ENCODE results near the gene CFAP119. TPM values are rescaled to one million over a fixed set of nuclear protein-coding genes. Genes with fewer than 3 reads are reported as not detected.

CFAP119 gene
- total RNA-seq, 1 experiment from 2014 or later, result 11.7 TPM

- Histone ChIP-seq H3K27ac (ENCODE audit: low read depth, low read length, poor library complexity, severe bottlenecking) (peak overlapping the region; percentile 90), H3K4me1 (ENCODE audit: insufficient read depth, low read length, poor library complexity, severe bottlenecking) (peaks cover 4% of the 10 kb centered on the region), H3K4me3 (ENCODE audit: low read depth, low read length, poor library complexity, severe bottlenecking) (peak overlapping the region; percentile 72), H3K9me3 (ENCODE audit: low read depth, low read length, poor library complexity, severe bottlenecking) (no peaks in the 10 kb centered on the region), H3K27me3 (replicated peaks; ENCODE audit: insufficient read depth, low read depth, low read length, poor library complexity) (no peaks in the 10 kb centered on the region), H3K36me3 (ENCODE audit: insufficient read depth, low read length, poor library complexity, severe bottlenecking) (peaks cover 34% of the 10 kb centered on the region)
- peak; percentile 89 for DNase-seq (ENCODE audit: low spot score)
- ChIA-PET POLR2A (ENCODE audit: low non-redundant PET) (interaction anchor here (0.6 to 0.7 kb wide), 3 partner anchors 18 to 106 kb away, joined by 3 to 12 read pairs (median 3); no protein-coding TSS in a partner anchor), CTCF (no interaction called here)
- no TSS peak for BruUV-seq (replicated peaks)
- intact Hi-C loops (cut with micrococcal nuclease; ENCODE audit: unreplicated experiment), result loop anchor here (5.0 kb wide), 1 partner anchor 147 kb away; the partner anchor contains the start of gene FBXL19
- TF ChIP-seq, protein P1, sequence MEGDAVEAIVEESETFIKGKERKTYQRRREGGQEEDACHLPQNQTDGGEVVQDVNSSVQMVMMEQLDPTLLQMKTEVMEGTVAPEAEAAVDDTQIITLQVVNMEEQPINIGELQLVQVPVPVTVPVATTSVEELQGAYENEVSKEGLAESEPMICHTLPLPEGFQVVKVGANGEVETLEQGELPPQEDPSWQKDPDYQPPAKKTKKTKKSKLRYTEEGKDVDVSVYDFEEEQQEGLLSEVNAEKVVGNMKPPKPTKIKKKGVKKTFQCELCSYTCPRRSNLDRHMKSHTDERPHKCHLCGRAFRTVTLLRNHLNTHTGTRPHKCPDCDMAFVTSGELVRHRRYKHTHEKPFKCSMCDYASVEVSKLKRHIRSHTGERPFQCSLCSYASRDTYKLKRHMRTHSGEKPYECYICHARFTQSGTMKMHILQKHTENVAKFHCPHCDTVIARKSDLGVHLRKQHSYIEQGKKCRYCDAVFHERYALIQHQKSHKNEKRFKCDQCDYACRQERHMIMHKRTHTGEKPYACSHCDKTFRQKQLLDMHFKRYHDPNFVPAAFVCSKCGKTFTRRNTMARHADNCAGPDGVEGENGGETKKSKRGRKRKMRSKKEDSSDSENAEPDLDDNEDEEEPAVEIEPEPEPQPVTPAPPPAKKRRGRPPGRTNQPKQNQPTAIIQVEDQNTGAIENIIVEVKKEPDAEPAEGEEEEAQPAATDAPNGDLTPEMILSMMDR (conservative IDR thresholded peaks at IDR 0.05; ENCODE audit: low read depth, low read length), result no peak
- TF ChIP-seq EZH2 (IDR thresholded peaks at IDR 0.05; ENCODE audit: borderline replicate concordance, low read depth, low read length, poor library complexity, severe bottlenecking), result no peak
These were observed 13.7 kb upstream of the CFAP119 start for GRCh38 chr16:30775392-30776188.

DNA sequence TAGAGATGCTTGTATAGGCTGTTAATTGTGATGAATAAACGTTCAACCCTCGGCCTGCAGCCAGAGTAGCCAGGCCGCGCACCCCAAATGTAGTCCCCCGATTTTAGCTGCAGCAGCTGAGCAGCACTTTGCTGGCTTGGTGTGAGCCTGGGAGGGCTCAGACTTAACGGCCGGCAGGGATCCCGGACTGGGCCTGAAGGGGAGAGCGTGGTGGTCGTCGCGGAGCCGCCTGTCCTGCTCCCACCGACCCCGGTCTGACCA is 13.2 kb upstream of the CFAP119 start:
- Histone ChIP-seq H3K27ac (ENCODE audit: low read depth, low read length, poor library complexity, severe bottlenecking) (peak overlapping the region; percentile 90), H3K4me3 (ENCODE audit: low read depth, low read length, poor library complexity, severe bottlenecking) (peak overlapping the region; percentile 72), H3K36me3 (ENCODE audit: insufficient read depth, low read length, poor library complexity, severe bottlenecking) (peaks cover 39% of the 10 kb centered on the region), H3K4me1 (ENCODE audit: insufficient read depth, low read length, poor library complexity, severe bottlenecking) (peaks cover 4% of the 10 kb centered on the region), H3K27me3 (replicated peaks; ENCODE audit: insufficient read depth, low read depth, low read length, poor library complexity) (no peaks in the 10 kb centered on the region), H3K9me3 (ENCODE audit: low read depth, low read length, poor library complexity, severe bottlenecking) (no peaks in the 10 kb centered on the region)
- DNase-seq (ENCODE audit: low spot score), result no peak
- BruUV-seq (replicated peaks), result no TSS peak
- CTCF ChIA-PET, result no interaction called here
- no peak for TF ChIP-seq EZH2 (IDR thresholded peaks at IDR 0.05; ENCODE audit: borderline replicate concordance, low read depth, low read length, poor library complexity, severe bottlenecking)
- TF ChIP-seq, protein P1 (conservative IDR thresholded peaks at IDR 0.05; ENCODE audit: low read depth, low read length), result no peak
- intact Hi-C loops (cut with micrococcal nuclease; ENCODE audit: unreplicated experiment), result loop anchor here (5.0 kb wide), 1 partner anchor 147 kb away; the partner anchor contains the start of gene FBXL19
- POLR2A ChIA-PET (ENCODE audit: low non-redundant PET), result interaction anchor here (0.7 kb wide), 1 partner anchor 18 kb away, joined by 3 read pairs; no protein-coding TSS in a partner anchor

- POLR2A ChIA-PET (ENCODE audit: low non-redundant PET), result interaction anchor here (0.6 kb wide), 1 partner anchor 935 kb away, joined by 8 read pairs; no protein-coding TSS in a partner anchor
- intact Hi-C loops (cut with micrococcal nuclease; ENCODE audit: unreplicated experiment), result loop anchor here (5.0 kb wide), 1 partner anchor 148 kb away; the partner anchor contains the start of gene FBXL19
- Histone ChIP-seq H3K4me1 (ENCODE audit: insufficient read depth, low read length, poor library complexity, severe bottlenecking) (peaks cover 4% of the 10 kb centered on the region), H3K27me3 (replicated peaks; ENCODE audit: insufficient read depth, low read depth, low read length, poor library complexity) (no peaks in the 10 kb centered on the region), H3K9me3 (ENCODE audit: low read depth, low read length, poor library complexity, severe bottlenecking) (no peaks in the 10 kb centered on the region), H3K36me3 (ENCODE audit: insufficient read depth, low read length, poor library complexity, severe bottlenecking) (peaks cover 43% of the 10 kb centered on the region), H3K4me3 (ENCODE audit: low read depth, low read length, poor library complexity, severe bottlenecking) (peak overlapping the region; percentile 72), H3K27ac (ENCODE audit: low read depth, low read length, poor library complexity, severe bottlenecking) (peak overlapping the region; percentile 90)
- TF ChIP-seq, protein P1 (conservative IDR thresholded peaks at IDR 0.05; ENCODE audit: low read depth, low read length), result no peak
- TF ChIP-seq EZH2 (IDR thresholded peaks at IDR 0.05; ENCODE audit: borderline replicate concordance, low read depth, low read length, poor library complexity, severe bottlenecking), result no peak
- CTCF ChIA-PET, result no interaction called here
- DNase-seq (ENCODE audit: low spot score), result no peak
- no TSS peak for BruUV-seq (replicated peaks)
These were observed 12.7 kb upstream of the CFAP119 start for GRCh38 chr16:30774367-30775130.
